NCI-H748 (cell line): ENCODE measurements around the gene CEP135.
"Not testable (repeated sequence)": the region's sequence is repeated elsewhere in the genome, so short reads cannot be mapped to it uniquely, and the experiment has no call there.

Experiments
- DNase-seq: peaks from one replicate; lab custom pipeline; 2025; ENCODE audit not compliant: unreplicated experiment; lab: John Stamatoyannopoulos, UW

CEP135 gene

DNA sequence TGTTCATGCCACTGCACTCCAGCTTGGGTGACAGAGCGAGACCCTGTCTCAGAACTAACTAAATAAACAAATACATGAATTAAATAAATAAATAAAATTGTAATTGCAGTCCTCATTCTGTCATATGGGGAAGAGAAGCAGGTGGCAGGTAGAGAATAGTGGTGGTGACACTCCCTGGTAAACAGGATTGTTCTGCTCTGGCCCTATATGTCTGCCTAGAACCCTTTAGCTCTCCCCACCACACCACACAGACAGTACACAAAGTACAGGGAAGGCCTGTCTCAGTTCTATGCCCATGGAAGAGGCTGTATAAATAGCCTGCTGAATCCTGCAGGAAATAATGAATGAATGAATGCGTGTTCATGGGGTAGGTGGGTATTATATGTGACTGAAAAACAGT lies 117.7 kb downstream of the CEP135 start:
- no peak for DNase-seq

GRCh38 chr4:56067826-56068225 lies 119.1 kb downstream of the CEP135 start:
- DNase-seq: no peak

DNA sequence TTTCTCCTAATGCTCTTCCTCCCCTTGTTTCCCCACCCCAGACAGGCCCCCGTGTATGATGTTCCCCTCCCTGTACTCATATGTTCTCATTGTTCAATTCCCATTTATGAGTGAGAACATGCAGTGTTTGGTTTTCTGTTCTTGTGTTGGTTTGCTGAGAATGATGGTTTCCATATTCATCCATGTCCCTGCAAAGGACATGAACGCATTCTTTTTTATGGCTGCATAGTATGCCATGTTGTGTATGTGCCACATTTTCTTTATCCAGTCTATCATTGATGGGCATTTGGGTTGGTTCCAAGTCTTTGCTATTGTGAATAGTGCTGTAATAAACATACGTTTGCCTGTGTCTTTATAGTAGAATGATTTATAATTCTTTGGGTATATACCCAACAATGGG lies 124.0 kb downstream of the CEP135 start:
- DNase-seq: not testable (repeated sequence)

GRCh38 chr4:56077676-56078075 lies 128.9 kb downstream of the CEP135 start:
- no peak for DNase-seq

DNA sequence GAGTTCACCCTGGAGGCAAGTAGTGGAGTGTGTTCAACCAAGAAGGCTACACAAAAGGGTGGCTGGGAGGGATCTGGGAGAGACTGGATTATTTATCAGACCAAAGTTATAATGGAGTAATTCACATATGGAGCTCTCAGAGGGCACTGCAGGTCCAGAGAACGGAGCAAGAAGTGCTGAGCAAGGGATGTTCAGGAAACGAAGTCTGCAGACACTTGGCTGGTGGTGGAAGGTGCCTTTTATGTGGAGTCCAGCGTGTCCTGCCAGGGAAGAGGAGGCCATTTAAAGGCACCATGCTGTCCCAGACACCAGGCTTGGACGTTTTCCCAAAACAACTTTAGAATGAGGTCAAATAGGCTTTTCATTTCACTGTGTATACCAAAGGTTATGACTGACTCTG lies 130.1 kb downstream of the CEP135 start:
- DNase-seq: no peak

DNA sequence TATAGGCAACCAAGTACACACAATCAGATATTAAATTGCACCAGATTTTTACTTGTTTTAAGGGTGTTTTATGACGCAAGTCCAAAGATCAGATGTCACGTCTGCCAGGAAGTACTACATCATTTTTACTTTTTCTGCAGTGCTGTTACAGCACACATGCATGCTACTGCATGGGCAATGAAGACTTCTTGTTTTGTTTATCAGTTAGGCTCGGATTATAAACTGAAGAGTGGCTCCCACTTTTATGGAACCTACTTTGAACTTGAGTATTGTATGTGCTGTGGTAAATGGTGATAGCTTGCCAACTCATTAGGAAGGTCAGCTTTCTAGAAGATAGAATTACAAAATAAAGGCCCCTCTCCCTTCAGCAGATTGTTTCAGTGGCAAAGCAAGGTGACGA lies 131.6 kb downstream of the CEP135 start:
- DNase-seq: no peak

DNA sequence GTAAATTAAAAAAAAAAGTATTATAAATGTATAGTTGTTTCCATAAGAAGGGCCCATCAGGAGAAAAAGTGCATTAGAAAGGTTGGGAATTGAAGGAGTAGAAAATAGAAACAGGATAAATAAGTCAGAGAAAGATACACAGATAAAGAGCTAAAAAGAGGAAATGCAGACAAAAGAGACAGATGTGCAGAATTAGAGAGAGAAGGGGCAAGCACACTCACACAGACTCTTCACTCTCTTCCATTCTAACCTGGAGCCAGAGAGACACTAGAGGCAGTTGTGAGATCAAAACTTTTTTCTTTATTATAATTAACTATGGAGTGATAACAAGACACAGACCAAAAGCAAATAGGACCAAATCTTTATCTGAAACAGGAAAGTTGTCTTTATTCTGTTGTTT lies 134.1 kb downstream of the CEP135 start:
- no peak for DNase-seq
